Glomerular endothelial cell (primary cell): ENCODE data around the gene ZNF14. TPM values are rescaled to one million over a fixed set of nuclear protein-coding genes. Genes with fewer than 3 reads are reported as not detected.

Source experiments
- total RNA-seq: library from RNA; depleted of rRNA; stranded (reverse); fragments of >200 nt; gene quantifications from 2 replicates; pipeline ENCODE4 v1.2.3, GENCODE V29; 2015

ZNF14 gene
- total RNA-seq, 1 donor from 2014 or later: 2.5 TPM

Other genes with a start within 250 kb of the ZNF14 start
- gene TSSK6, start 217.6 kb downstream of the ZNF14 start, total RNA-seq: 0.92 and 1.7 TPM in 2 replicates
- 60.2 and 111 TPM in 2 replicates for gene NDUFA13, start 216.9 kb downstream of the ZNF14 start, total RNA-seq
- gene YJEFN3, start 204.2 kb downstream of the ZNF14 start, total RNA-seq: 0.53 TPM in 1 of 2 replicates, not detected in the other
- not detected in 2 replicates for gene CILP2, start 194.8 kb downstream of the ZNF14 start, total RNA-seq
- gene PBX4, start 114.4 kb downstream of the ZNF14 start, total RNA-seq: 0.19 TPM in 1 of 2 replicates, not detected in the other
- 6.2 and 7.5 TPM in 2 replicates for gene LPAR2, start 104.9 kb downstream of the ZNF14 start, total RNA-seq
- 13.6 and 22.5 TPM in 2 replicates for gene GMIP, start 89.5 kb downstream of the ZNF14 start, total RNA-seq
- 191 and 275 TPM in 2 replicates for gene ATP13A1, start 69.4 kb downstream of the ZNF14 start, total RNA-seq
- 6.1 and 9.4 TPM in 2 replicates for gene ZNF101, start 64.3 kb downstream of the ZNF14 start, total RNA-seq
- 17.0 and 22.2 TPM in 2 replicates for gene ZNF506, start 88.6 kb upstream of the ZNF14 start, total RNA-seq
- gene ZNF253, start 132.8 kb upstream of the ZNF14 start, total RNA-seq: 6.7 and 8.3 TPM in 2 replicates
- gene ZNF93, start 167.8 kb upstream of the ZNF14 start, total RNA-seq: 9.2 and 17.7 TPM in 2 replicates